Right ventricle myocardium inferior (tissue), 1 donor: ENCODE data around the gene DHH. TPM values are rescaled to one million over a fixed set of nuclear protein-coding genes. Genes with fewer than 3 reads are reported as not detected.

Source experiments
- ATAC-seq: fragments of 200-7000 bp; cut with Tn5 transposase; one replicate; pipeline ENCODE4 v1.9.1; 2020; ENCODE audit warnings: mild to moderate bottlenecking, moderate library complexity
- DNase-seq: peaks from one replicate; pipeline ENCODE4 v3.0.0; 2021; ENCODE audit errors: missing footprints
- intact Hi-C: fragments of 100-400 bp; cut with DNase I; formaldehyde crosslinking; loops from one replicate; pipeline ENCODE4 v1.11.0; 2022
- total RNA-seq: library from RNA; stranded (reverse); fragmentation: NEBNext Ultra II Directional; extraction: Animal tissue kit (Norgen Biotek cat#: 25700); gene quantifications from one replicate; pipeline ENCODE4 v1.2.1, GENCODE V29; 2021
- donor health status: DM: no; HTN: yes; CAD: no; lungs with severe emphysema.

Gene DHH
- total RNA-seq, 1 donor from 2014 or later: 0.87 TPM

GRCh38 chr12:49040364-49040855, 54.2 kb downstream of the DHH start:
- no peak for ATAC-seq
- intact Hi-C loops: no loop called here
- no peak for DNase-seq

GRCh38 chr12:49039421-49040363, 54.9 kb downstream of the DHH start:
- intact Hi-C loops: no loop called here
- DNase-seq (no peak), ATAC-seq (no peak)

GRCh38 chr12:49038291-49038955, 56.2 kb downstream of the DHH start:
- no peak for ATAC-seq
- intact Hi-C loops: no loop called here
- no peak for DNase-seq

GRCh38 chr12:49037947-49038237, 56.7 kb downstream of the DHH start:
- DNase-seq (no peak), ATAC-seq (no peak)
- intact Hi-C loops: no loop called here

- no peak for DNase-seq
- ATAC-seq: no peak
These were observed 57.3 kb downstream of the DHH start for GRCh38 chr12:49037111-49037946.

More at GRCh38 chr12:49037111-49037946, 57.3 kb downstream of the DHH start:
- intact Hi-C loops: no loop called here

Other genes starting within 250 kb of the DHH start
- 37.2 TPM for gene DDX23, start 242.6 kb downstream of the DHH start, total RNA-seq
- gene RND1, start 228.9 kb downstream of the DHH start, total RNA-seq: 0.41 TPM
- gene FKBP11, start 169.3 kb downstream of the DHH start, total RNA-seq: 3.7 TPM
- 49.6 TPM for gene ARF3, start 137.3 kb downstream of the DHH start, total RNA-seq
- gene WNT10B, start 123.1 kb downstream of the DHH start, total RNA-seq: 0.43 TPM
- not detected for gene WNT1, start 116.5 kb downstream of the DHH start, total RNA-seq
- gene DDN, start 95.4 kb downstream of the DHH start, total RNA-seq: 0.49 TPM
- gene PRKAG1, start 76.0 kb downstream of the DHH start, total RNA-seq: 93.8 TPM
- gene KMT2D, start 34.0 kb downstream of the DHH start, total RNA-seq: 33.5 TPM
- gene RHEBL1, start 24.8 kb downstream of the DHH start, total RNA-seq: 0.41 TPM
- 26.3 TPM for gene LMBR1L, start 16.0 kb upstream of the DHH start, total RNA-seq
- 510 TPM for gene TUBA1B, start 36.6 kb upstream of the DHH start, total RNA-seq
- 135 TPM for gene TUBA1A, start 94.3 kb upstream of the DHH start, total RNA-seq
- gene TUBA1C, start 170.3 kb upstream of the DHH start, total RNA-seq: 86.2 TPM
- gene PRPH, start 200.3 kb upstream of the DHH start, total RNA-seq: 0.57 TPM
- gene TROAP, start 228.5 kb upstream of the DHH start, total RNA-seq: 0.97 TPM
- gene C1QL4, start 242.4 kb upstream of the DHH start, total RNA-seq: not detected